Measurements from ENCODE around the gene JHY. TPM values are rescaled to one million over a fixed set of nuclear protein-coding genes. Genes with fewer than 3 reads are reported as not detected.

The JHY gene
- total and polyA plus RNA-seq, 2 of the 8 experiments (the other 6 are each of a cell fraction or from before 2014, with no cell fraction given): 0.29 to 0.91 TPM

DNA sequence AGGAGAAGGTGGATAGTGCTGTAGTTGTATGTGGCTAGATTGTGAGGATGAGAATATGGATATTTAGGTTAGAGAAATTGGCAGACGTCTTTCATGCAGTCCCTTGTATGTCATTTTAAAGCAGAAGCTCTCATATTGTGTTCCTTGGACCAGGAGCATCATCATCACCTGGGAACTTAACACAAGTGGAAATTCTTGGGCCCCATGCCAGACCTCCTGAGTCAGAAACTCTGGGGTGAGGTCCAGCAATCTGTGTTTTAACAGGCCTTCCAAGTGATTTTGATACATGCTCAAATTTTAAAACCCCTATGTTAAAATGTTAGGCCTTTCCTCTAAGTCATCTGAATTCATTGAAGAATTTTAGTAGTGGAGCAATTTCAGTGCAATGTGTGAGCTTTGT, 34.8 kb downstream of the JHY start:
- no peaks in the 10 kb centered on the region for H3K79me2 ChIP-seq (ENCODE audit: control insufficient read depth in 1 of 2, insufficient read depth in 2 of 2, low read length in 2 of 2)
- WGBS, 2 experiments (ENCODE audit: extremely low coverage in 1 of 2, insufficient coverage in 1 of 2, insufficient read length in 1 of 2, insufficient replicate concordance in 2 of 2, low coverage in 1 of 2, low lambda C conversion rate in 2 of 2, missing lambda C conversion rate in 1 of 2): 80% methylated on average over 1 of the region's 1 CpG; no CpG with 5 or more reads in 1 of the 2 experiments
- no peak overlapping the region for H3K27ac ChIP-seq (ENCODE audit: low read depth, low read length)
- no peak overlapping the region for H2AK5ac ChIP-seq (ENCODE audit: low read depth, low read length)
- no peak overlapping the region for H2AFZ ChIP-seq (ENCODE audit: low read length)
- H3K27me3 ChIP-seq (replicated peaks in 1 of 4; ENCODE audit: control insufficient read depth in 3 of 4, extremely low read depth in 1 of 4, insufficient read depth in 3 of 4, low read length in 3 of 4): no peaks in the 10 kb centered on the region
- POLR2A ChIA-PET (ENCODE audit: partially characterized antibody): no interaction called here
- H3K23me2 ChIP-seq (ENCODE audit: low read depth, low read length): no peaks in the 10 kb centered on the region
- no peaks in the 10 kb centered on the region for H4K20me1 ChIP-seq (replicated peaks in 1 of 2; ENCODE audit: control insufficient read depth in 1 of 2, insufficient read depth in 2 of 2, low read length in 2 of 2)
- DNase-seq (ENCODE audit: low read depth in 1 of 2, low spot score in 2 of 2) (no peak), FAIRE-seq (no peak)
- no peak overlapping the region for H3K4me3 ChIP-seq (ENCODE audit: extremely low read depth in 1 of 4, insufficient read depth in 2 of 4, low read depth in 3 of 4, low read length in 4 of 4)
- H4K8ac ChIP-seq (ENCODE audit: extremely low read depth, insufficient read depth, low read length): no peak overlapping the region
- H3K4me1 ChIP-seq (replicated peaks in 1 of 4; ENCODE audit: control insufficient read depth in 3 of 4, insufficient read depth in 4 of 4, low read length in 3 of 4): peaks cover 0 to 5% (median 2%) of the 10 kb centered on the region in 4 experiments; a peak in 1 of 7 replicates
- no peak overlapping the region for H3K4ac ChIP-seq (replicated peaks; ENCODE audit: insufficient read length, low read depth, low read length)
- H2BK120ac ChIP-seq (replicated peaks; ENCODE audit: low read depth, low read length): no peak overlapping the region
- CTCF ChIA-PET (ENCODE audit: partially characterized antibody): interaction anchor here (1.1 to 3.3 kb wide), 2 partner anchors 37 to 104 kb away, joined by 3 to 22 read pairs; no protein-coding TSS in a partner anchor
- no peak overlapping the region for H2BK12ac ChIP-seq (ENCODE audit: low read depth, low read length)
- no peak overlapping the region for H4K91ac ChIP-seq (replicated peaks; ENCODE audit: insufficient read length, low read length)
- no peak overlapping the region for H4K5ac ChIP-seq (ENCODE audit: insufficient read length, low read depth, low read length)
- H3K9ac ChIP-seq (replicated peaks in 1 of 4; ENCODE audit: extremely low read depth in 1 of 4, low read depth in 3 of 4, low read length in 3 of 4): no peak overlapping the region
- no peak overlapping the region for H3K14ac ChIP-seq (ENCODE audit: insufficient read length)
- no peaks in the 10 kb centered on the region for H3K9me3 ChIP-seq (ENCODE audit: insufficient read depth in 2 of 2, low read depth in 1 of 2, low read length in 1 of 2)
- no peaks in the 10 kb centered on the region for H3K36me3 ChIP-seq (ENCODE audit: control insufficient read depth in 2 of 4, insufficient read depth in 4 of 4, low read length in 3 of 4)
- no peak overlapping the region for H2BK20ac ChIP-seq (ENCODE audit: low read length)
- H2BK15ac ChIP-seq (ENCODE audit: low read length): no peak overlapping the region
- no peak overlapping the region for H3K56ac ChIP-seq (replicated peaks; ENCODE audit: insufficient read length, low read depth, low read length)
- H3K23ac ChIP-seq (ENCODE audit: insufficient read length): no peak overlapping the region
- H3K4me2 ChIP-seq (ENCODE audit: insufficient read depth in 1 of 2, low read depth in 2 of 2, low read length in 2 of 2): no peak overlapping the region
- no peaks in the 10 kb centered on the region for H3K79me1 ChIP-seq (ENCODE audit: low read depth, low read length)
- no peak overlapping the region for H3K18ac ChIP-seq (ENCODE audit: extremely low read depth, low read length)
- H2BK5ac ChIP-seq (ENCODE audit: low read depth, low read length): no peak overlapping the region

Data from H1 (cell line).